ENCODE data around the gene ENHO.
"Not testable (repeated sequence)": the region's sequence is repeated elsewhere in the genome, so short reads cannot be mapped to it uniquely, and the experiment has no call there.

ENHO gene

DNA sequence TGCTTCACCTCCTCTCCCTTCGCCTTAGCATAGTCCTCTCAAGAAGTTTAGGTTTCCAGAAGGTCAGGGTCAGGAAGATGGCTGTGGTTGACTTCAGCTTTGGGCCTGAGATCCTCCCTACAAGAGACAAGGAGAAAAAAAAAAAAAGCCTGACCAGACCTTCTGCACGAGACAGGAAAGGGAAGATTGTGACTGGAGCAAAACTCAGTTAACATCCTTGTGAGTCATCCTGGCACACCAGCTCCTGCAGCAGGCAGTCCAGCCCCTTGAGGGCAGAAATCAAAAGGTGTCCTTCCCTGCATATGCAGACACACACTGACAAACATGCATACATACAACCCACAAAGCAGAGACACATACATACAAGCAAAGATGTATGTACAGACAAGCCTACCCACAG lies 18.0 kb upstream of the ENHO start:
- Histone ChIP-seq H3K27me3 (ENCODE audit: insufficient read depth, low read depth) (peaks cover 10% of the 10 kb centered on the region), H3K4me3 (IDR thresholded peaks at IDR 0.05; ENCODE audit: insufficient read depth, low read depth, low read length) (no peak overlapping the region), H3K4me1 (ENCODE audit: low read depth, poor library complexity, severe bottlenecking) (no peaks in the 10 kb centered on the region), H3K9ac (no peak overlapping the region), H2AFZ (ENCODE audit: low read depth) (no peak overlapping the region), H3K27ac (no peak overlapping the region), H3K4me2 (no peak overlapping the region), H3K36me3 (ENCODE audit: insufficient read depth) (no peaks in the 10 kb centered on the region), H3K79me2 (ENCODE audit: insufficient read depth, low read depth) (no peaks in the 10 kb centered on the region), H4K20me1 (ENCODE audit: insufficient read depth) (no peaks in the 10 kb centered on the region)
- TF ChIP-seq, protein P1, sequence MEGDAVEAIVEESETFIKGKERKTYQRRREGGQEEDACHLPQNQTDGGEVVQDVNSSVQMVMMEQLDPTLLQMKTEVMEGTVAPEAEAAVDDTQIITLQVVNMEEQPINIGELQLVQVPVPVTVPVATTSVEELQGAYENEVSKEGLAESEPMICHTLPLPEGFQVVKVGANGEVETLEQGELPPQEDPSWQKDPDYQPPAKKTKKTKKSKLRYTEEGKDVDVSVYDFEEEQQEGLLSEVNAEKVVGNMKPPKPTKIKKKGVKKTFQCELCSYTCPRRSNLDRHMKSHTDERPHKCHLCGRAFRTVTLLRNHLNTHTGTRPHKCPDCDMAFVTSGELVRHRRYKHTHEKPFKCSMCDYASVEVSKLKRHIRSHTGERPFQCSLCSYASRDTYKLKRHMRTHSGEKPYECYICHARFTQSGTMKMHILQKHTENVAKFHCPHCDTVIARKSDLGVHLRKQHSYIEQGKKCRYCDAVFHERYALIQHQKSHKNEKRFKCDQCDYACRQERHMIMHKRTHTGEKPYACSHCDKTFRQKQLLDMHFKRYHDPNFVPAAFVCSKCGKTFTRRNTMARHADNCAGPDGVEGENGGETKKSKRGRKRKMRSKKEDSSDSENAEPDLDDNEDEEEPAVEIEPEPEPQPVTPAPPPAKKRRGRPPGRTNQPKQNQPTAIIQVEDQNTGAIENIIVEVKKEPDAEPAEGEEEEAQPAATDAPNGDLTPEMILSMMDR (conservative IDR thresholded peaks at IDR 0.05; ENCODE audit: low read depth, low read length), result no peak

GRCh38 chr9:34536685-34537084 lies 13.9 kb upstream of the ENHO start:
- TF ChIP-seq, protein P1 (conservative IDR thresholded peaks at IDR 0.05; ENCODE audit: low read depth, low read length), result no peak
- Histone ChIP-seq H4K20me1 (ENCODE audit: insufficient read depth) (no peaks in the 10 kb centered on the region), H3K27me3 (ENCODE audit: insufficient read depth, low read depth) (peaks cover 5% of the 10 kb centered on the region; the same call in 1 of the 2 replicates), H3K4me1 (ENCODE audit: low read depth, poor library complexity, severe bottlenecking) (no peaks in the 10 kb centered on the region), H3K27ac (no peak overlapping the region), H2AFZ (ENCODE audit: low read depth) (no peak overlapping the region), H3K9ac (no peak overlapping the region), H3K4me3 (IDR thresholded peaks at IDR 0.05; ENCODE audit: insufficient read depth, low read depth, low read length) (no peak overlapping the region), H3K79me2 (ENCODE audit: insufficient read depth, low read depth) (no peaks in the 10 kb centered on the region), H3K4me2 (no peak overlapping the region), H3K36me3 (ENCODE audit: insufficient read depth) (no peaks in the 10 kb centered on the region)

- H3K36me3 ChIP-seq (ENCODE audit: insufficient read depth); H4K20me1 ChIP-seq (ENCODE audit: insufficient read depth): not testable (repeated sequence)
Observed at GRCh38 chr9:34532041-34532440, 9.3 kb upstream of the ENHO start.

GRCh38 chr9:34526026-34526425 lies 3.2 kb upstream of the ENHO start:
- no peaks in the 10 kb centered on the region for H4K20me1 ChIP-seq (ENCODE audit: insufficient read depth)

More at GRCh38 chr9:34532041-34532440, 9.3 kb upstream of the ENHO start:
- H2AFZ ChIP-seq (ENCODE audit: low read depth); H3K9ac ChIP-seq; H3K4me2 ChIP-seq; H3K79me2 ChIP-seq (ENCODE audit: insufficient read depth, low read depth); H3K4me3 ChIP-seq (IDR thresholded peaks at IDR 0.05; ENCODE audit: insufficient read depth, low read depth, low read length); H3K4me1 ChIP-seq (ENCODE audit: low read depth, poor library complexity, severe bottlenecking); H3K27me3 ChIP-seq (ENCODE audit: insufficient read depth, low read depth); H3K27ac ChIP-seq: not testable (repeated sequence)

GRCh38 chr9:34524349-34524748 lies 1.6 kb upstream of the ENHO start:
- H2AFZ ChIP-seq (ENCODE audit: low read depth), result no peak overlapping the region
- H3K27me3 ChIP-seq (ENCODE audit: insufficient read depth, low read depth), result peaks cover 12% of the 10 kb centered on the region; the same call in 1 of the 2 replicates
- H3K4me2 ChIP-seq, result no peak overlapping the region
- no peak overlapping the region for H3K27ac ChIP-seq
- H4K20me1 ChIP-seq (ENCODE audit: insufficient read depth), result no peaks in the 10 kb centered on the region
- H3K4me3 ChIP-seq (IDR thresholded peaks at IDR 0.05; ENCODE audit: insufficient read depth, low read depth, low read length), result no peak overlapping the region
- TF ChIP-seq, protein P1 (conservative IDR thresholded peaks at IDR 0.05; ENCODE audit: low read depth, low read length), result no peak
- H3K9ac ChIP-seq, result no peak overlapping the region
- no peaks in the 10 kb centered on the region for H3K79me2 ChIP-seq (ENCODE audit: insufficient read depth, low read depth)
- H3K36me3 ChIP-seq (ENCODE audit: insufficient read depth), result no peaks in the 10 kb centered on the region
- H3K4me1 ChIP-seq (ENCODE audit: low read depth, poor library complexity, severe bottlenecking), result peaks cover 5% of the 10 kb centered on the region

More at GRCh38 chr9:34526026-34526425, 3.2 kb upstream of the ENHO start:
- Histone ChIP-seq H3K4me3 (IDR thresholded peaks at IDR 0.05; ENCODE audit: insufficient read depth, low read depth, low read length) (no peak overlapping the region), H3K4me2 (no peak overlapping the region), H3K79me2 (ENCODE audit: insufficient read depth, low read depth) (no peaks in the 10 kb centered on the region), H3K36me3 (ENCODE audit: insufficient read depth) (no peaks in the 10 kb centered on the region), H3K4me1 (ENCODE audit: low read depth, poor library complexity, severe bottlenecking) (peaks cover 5% of the 10 kb centered on the region), H3K9ac (no peak overlapping the region), H3K27ac (no peak overlapping the region), H2AFZ (ENCODE audit: low read depth) (no peak overlapping the region), H3K27me3 (ENCODE audit: insufficient read depth, low read depth) (peaks cover 12% of the 10 kb centered on the region; the same call in 1 of the 2 replicates)
- TF ChIP-seq, protein P1 (conservative IDR thresholded peaks at IDR 0.05; ENCODE audit: low read depth, low read length), result no peak
